ENCODE measurements around the gene ARHGAP22.

ARHGAP22 gene

DNA sequence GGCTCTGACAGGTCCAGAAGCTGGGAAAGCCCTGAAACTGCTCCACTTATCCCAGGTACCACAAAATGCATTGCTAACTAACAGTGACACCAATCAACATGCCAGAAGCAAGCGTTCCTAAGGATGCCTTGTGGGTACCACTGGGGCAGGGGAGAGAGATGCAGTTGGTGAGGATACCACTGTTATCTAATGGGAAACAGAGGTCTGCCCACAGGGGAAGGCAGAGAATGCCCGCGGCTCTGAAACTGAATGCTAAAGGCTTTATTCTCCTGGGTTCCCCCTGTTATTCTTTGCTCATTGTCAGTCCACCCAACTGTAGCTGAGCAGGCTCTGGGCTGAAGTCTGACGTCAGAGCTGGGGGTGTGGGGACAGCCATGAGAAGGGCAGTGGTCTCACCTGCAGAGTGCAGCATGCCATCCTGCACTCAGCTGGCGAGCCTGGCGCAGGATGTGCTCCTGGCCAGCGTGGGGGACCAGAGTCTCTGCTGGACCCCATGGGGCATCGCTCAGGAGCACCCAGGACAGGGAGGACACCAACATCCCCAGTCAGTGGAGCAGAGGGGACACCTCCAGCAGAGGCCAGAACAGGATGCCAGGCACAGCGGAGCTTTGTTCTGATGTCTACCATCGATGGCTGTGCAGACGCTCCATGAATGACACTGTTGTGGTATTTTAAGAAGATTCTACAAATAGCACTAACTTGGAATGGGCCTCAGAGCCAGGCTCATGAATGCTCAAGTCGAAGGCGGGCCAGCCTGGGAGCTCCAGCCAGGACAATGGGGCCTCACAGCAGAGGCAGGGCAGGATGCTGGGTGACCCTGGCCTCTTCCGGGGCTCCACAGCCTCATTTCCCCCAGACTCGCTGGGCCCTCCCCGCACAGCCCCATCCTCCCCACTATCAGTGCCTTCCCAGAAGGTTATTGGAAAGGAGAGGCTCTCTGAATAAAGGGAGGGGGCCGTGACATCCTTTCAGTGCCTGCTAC is 95.8 kb downstream of the ARHGAP22 start:
- no peak for DNase-seq

DNA sequence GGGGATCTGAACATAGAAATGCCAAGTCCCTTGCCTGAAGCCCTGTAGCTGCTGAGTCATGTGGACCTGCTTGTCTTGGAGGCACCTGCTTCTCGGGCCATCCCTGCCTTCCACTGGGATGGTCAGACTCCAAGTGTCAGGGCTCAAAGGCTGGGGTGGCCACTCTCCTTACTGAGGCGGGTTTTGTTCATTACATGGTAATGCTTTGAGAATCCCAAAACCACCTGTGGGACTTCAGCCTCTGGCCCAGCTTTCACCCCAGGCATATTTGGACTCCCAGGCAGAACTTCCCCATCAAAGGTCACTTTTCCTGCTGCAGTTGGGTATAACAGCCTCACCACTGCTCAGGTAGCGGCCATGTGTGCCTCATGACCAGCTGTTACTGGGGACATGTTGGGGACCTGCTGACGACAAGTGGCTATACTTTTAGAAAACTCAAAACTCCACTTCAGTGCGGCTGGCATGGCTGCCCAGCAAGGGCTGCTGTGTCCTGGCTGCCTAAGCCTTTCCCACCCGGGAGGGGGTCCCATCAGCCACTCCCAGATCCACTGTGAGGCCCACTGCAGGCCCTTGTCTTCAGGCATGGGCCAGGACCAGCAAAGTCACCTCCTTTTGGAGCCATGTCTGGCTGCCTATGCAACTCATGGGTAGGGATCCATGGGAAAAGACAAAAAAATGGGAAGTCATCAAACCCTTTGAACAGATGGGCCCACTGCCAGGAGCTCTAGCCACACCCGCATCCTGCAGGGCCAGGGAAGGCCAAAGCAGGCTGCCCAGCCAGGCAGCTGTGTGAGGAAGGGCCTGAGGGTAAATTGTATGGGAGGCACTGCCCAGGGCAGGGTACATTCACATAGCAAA is 96.7 kb downstream of the ARHGAP22 start:
- DNase-seq, result no peak

DNA sequence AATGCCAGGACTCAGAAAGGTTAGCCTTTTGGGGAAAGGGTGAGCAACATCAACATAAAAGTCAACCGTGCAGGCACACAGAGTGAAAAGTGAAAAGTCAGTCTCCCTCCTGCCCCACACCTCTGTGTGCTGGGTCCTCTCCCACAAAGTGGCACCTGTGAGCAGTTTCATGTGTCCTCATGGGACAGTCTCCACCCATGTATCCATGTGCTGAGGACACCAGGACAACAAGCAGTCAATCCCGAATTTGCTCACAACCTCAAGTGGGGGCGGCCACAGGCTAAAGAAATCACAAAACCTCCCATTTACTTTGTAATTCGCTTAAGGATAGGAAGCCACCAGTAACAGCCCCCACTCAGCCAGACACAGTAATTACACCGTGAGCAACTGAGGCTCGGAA is 97.4 kb downstream of the ARHGAP22 start:
- no peak for DNase-seq

DNA sequence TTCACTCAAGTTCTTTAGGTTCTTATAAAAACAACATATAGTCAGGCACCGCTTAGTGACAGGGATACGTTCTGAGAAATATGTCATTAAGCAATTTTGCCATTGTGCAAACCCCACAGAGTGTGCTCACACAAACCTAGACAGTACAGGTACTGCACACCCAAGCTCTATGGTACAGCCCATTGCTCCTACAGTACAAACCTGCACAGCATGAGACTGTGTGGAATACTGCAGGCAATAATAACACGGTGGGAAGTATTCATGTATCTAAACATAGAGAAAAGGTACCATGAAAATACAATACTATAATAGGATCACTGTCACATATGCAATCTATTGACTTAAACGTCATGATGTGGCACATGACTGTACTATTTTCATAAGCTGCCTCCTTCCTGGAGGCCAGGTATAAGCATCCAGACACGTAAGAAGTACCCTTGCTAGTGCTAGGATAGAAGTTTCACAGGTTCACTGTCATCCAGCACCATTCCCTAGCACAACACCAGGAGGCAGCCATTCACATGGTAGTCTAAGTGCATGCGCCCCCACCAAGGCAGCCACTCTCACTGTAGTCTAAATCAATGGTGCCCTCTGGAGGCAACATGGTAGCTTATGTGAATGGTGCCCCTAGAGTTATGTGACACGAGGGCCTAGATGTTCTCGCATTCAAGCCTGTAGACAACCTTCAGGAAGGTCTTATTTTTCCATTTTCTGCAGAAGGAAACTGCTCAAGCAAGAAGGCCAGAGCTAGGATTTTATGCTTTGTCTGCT is 98.5 kb downstream of the ARHGAP22 start:
- DNase-seq, result no peak

DNA sequence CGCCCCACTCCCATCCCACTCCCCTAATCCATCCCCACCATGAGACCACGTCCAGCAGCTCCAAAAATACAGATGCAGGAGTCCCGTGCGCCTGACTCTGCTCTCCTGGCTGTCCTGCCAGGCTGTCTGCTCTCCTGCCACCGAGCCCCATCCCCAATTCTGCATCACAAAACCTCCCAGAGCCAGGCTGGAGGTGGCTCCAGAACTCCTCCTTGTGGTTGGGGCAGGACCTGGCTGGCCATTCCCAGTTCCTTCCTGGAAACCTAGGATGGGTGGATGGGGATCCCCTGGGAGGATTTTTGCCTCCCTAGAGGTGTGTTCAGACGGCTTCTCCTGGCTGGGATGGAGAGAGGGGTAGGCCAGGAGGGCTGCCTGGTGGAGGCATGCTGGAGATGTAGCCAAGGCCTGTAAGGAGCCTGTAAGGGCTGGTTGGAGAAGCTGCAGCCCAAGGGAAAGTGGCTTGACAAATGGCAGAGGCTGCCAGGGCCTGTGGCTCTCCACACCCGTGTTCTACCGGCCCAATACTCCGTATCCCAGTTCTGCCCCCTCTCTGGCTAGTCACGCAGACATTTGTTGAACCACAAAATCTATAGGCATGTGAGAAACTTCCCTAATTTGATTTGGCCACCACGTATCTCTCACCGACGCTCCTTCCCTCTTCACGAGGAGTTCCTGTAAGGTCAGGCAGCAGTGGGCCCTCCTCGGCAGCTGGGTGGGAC is 99.3 kb downstream of the ARHGAP22 start:
- DNase-seq, result no peak

DNA sequence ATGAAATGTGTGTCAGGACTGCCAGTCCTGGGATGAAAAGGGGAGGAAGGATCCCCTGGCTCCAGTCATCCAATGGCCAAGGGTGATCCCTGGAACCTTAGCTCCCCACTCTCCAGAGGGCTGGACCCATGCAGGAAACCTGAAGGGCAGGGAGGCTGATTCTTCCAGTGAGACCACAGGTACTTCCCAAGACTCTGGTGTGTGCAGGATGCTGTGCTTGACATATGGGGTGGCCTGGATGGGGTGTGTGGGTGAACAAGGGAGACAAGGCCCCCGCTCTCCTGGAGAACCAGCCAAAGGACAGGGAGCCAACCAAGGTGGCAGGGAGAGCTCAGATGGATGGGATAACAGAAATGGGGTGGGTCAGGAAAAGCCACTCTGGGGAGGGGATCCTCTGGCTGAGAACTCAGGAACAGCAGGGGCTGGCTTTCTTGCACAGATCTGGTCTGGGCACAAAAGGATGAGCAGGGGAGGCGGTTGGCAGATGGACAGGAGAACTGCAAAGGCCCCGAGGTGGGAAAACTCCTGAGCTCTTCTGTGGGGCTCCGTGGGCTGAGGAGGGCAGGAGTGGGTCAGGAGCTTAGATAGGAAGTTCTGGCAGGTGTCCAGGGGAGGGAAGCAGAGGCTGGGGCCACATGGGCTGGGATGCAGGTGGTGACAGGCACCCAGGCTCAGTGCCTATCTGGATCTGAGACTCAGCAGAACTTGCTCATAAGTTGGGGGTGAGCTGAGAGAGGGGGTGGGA is 100.6 kb downstream of the ARHGAP22 start:
- DNase-seq, result no peak

DNA sequence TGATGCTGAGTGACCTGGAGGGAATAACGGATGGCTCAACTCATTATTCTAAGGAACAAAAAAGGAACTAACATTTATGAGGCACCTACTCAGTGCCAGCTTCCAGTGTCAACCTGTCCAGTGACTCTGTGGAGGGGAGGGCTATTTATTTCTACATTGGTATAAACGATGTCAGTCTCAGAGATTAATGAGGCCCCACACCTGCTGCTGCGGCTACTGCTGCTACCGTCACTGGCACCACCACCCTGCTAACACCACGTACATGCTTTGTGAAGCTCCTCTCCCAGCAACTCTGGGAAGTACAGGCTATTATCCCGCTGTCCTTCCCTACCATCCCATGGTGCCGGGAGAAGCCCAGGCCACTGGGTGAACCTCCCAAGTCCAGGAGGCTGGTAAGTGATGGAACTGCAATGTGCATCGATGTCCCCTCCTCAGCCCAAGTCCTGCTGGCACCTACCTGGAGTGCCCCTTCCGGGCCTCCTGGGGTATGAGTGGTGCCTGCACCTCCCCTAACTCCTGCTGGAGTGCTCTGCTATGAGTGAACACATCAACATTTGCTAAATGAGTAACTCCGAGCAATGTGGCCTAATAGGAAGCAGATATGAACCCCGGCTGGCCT is 101.5 kb downstream of the ARHGAP22 start:
- DNase-seq, result no peak

DNA sequence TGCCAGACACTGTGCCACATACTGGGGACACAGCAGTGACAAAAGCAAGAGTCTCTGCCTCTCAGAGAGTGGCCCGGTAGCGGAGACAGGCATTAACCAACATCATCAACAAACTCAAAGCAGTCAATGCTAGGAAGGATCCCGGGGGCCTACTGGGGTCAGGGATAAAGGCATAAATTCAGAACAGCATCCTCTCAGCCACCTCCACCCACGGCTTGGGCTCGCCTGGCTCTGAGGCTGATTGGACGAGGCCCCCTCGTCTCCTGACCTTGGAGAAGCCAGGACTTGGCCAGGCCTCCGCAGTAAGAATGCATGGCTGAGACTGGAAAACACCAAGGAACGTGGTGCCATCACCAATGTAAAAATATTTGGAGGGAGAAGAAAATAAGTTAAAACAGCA is 102.1 kb downstream of the ARHGAP22 start:
- no peak for DNase-seq

DNA sequence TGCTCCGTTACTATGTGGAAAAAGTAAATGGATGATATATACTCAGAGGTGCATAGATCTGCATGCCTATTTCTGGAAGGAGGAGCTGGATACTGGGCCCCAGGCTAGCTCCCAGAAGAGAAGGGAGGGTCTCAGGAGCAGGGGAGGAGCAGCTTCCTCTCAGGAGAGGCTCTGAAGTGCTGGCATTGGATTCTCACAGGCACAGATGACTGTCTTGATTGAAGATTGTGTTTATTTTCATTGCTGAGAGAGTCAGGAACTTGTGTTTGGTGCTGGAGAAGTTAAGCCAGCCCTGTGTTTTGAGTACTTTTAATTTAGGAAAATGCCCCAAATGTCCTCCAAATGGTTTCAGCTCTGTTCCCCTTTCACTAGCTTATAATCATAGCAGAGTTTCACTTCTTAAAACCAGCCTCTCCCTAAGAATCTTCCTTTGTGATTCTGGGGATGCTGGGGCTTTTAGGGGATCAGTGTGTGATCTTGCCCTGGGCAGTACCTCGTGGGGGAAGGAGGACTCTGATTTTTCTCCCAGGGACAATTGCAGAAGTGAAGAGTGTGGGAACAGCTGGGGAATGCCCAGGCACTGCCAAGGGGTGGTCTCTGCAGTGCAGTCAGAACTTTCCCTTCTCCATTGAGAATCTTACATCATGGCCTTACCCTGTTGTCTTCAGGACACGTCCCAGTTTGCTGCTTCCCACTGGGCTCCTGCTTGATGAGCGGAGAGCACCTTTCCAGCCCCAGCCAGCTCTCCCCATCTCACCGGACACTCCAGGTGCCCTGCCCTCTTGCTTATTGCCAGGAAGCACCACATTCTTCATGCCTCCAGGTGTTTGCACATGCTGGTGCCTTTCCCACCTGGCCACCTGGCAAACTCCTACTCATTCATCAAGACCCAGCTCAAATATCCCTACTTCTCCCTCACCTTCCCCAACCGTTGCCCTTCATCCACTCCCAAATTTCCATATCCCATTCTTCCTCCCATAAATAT is 102.8 kb downstream of the ARHGAP22 start:
- DNase-seq, result no peak

DNA sequence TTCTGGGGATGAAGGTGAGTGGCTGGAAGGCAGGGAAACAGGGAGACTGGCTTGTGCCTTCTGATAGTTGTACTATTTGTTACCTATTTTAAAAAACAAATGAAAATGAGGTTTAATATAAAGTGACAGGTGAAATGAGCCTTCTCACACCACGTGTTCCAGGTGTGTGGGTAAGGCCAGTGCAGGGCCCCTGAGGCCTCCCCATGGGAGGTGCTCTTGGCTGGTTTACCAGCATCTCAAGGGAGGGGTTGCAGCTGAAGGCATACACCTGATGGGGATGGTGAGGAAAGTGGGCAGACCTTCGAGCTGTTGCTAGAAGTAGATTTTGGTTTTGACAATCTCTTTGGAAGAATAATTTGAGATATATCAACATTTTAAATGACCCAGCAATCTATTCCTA is 103.6 kb downstream of the ARHGAP22 start:
- DNase-seq, result no peak

DNA sequence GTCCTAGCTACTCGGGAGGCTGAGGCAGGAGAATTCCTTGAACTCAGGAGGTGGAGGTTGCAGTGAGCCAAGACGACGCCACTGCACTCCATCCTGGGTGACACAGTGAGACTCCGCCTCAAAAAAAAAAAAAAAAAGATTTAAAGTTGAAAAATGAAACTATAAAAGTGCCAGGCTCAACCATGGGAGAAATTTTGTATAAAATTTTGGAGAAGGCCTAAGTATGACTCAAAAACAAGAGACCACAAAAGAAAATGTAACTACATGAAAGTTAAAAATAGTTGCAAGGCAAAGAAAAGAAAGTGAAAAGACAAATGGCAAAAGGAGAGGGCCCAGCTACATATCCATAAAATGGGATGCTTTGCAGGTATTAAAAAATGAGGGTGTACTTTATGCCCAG is 104.1 kb downstream of the ARHGAP22 start:
- no peak for DNase-seq

DNA sequence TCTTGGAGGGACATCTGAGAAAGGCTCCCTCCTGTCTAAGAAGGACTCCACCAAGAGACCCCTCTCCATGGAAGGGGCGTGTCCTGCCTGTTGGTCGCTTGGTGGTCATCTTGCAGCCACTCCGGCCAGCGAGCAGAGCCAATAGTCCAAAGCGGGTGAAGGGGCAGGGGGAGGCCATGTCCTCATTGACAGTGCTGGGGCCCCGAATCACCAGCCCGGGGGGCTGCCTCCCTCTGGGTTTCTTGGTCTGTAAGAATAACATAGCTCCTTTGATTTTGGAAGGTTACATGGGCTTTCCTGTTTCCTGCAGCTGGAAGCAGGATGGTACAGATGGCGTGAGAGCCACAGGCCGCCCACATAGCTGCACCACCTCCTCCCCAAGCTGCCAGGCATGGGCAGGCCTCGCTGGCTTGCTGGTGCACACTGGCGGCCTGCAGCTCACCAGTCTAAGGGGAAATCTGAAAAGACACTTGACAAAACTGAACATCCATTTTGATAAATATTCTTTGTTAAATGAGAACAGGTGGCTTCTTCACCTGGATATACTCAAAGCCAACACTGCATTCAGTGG is 105.8 kb downstream of the ARHGAP22 start:
- no peak for DNase-seq

DNA sequence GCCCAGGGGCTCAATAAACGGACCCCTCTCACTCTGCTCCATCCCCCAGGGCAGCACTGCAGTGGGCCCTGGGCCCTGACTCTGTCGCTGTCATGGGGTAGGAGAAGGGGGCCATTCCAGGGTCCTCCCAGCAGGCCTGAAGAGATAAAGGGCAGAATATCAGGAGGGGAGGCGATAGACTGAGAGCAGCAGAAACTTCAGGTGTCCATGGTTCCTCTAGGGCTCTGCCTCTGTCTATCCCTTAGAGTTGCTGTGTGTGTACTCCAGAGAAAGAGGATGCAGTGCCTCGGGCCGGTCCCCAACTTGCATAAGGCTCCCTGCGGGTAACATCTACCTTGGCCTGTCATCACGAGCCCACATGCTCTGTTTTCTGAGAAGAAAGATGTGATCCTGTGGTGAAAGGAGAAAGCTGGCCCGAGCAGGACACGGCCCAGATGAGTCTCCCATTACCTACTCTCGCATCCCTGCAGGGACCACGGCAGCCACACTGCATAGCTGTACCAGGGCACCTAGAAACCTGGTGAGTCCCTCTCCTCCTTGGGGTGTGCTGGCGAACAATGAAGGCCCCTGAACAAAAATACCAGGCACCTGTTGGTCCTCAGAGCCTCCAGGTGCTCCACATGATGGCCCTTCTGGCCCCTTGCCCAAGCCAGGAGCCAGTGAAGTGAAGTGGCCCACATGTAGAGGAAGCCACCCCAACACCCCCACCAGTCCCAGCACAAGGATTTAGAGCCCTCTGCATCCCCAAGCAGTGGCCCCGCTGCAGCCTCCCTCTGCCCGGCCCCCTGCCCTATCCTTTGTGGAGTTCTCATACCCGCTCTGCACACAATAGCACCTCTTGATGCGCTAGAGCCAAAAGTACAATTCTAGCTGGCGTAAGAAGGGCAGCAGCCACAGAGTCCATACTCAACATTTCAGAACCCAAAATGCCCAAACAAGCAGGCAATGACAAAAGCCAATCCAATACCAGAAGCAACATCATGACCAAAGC is 106.8 kb downstream of the ARHGAP22 start:
- DNase-seq, result no peak

DNA sequence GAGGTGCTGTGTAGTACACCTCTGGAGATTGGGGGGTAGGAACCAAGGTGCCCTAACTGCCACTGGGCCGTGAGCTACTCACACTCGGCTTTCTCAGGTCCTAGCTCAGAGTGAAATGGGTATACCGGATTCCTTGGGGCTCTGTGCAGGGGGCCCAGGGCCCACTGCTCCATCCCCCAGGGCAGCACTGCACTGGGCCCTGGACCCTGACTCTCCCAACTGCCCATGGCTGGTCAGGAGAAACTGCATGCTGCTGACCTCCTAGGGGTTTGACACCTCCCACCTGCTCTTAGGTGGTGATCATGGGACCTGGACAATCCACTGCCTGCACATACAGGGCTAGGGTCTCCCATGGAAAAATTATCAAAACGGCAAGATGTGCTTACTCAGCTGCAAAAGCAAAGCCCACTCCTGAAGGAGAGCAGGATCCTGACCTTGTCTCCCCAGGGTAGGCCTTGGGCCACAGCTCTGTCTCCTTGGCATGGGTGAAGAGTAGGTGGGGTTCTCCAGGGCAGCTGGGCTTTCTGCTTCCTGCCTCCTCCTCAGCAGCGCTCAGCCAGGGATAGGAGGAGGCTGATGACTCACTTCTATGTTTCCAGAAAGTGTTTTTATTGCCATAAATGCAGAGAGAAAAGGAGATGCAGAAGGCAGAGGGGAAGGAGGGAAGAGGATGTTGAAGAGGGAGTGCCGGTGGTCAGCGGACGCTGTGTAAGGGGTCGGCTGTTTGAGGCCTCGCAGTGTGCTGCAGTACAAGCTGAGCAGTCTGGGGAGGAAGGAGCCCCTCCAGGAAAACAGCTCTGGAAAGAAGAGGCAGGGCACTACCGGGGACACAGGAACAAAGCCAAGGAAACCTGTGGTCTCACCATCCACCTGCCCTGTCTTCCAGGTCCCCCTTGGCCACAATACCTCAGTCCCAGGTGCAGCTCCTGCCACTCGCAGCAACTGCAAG is 107.8 kb downstream of the ARHGAP22 start:
- no peak for DNase-seq

DNA sequence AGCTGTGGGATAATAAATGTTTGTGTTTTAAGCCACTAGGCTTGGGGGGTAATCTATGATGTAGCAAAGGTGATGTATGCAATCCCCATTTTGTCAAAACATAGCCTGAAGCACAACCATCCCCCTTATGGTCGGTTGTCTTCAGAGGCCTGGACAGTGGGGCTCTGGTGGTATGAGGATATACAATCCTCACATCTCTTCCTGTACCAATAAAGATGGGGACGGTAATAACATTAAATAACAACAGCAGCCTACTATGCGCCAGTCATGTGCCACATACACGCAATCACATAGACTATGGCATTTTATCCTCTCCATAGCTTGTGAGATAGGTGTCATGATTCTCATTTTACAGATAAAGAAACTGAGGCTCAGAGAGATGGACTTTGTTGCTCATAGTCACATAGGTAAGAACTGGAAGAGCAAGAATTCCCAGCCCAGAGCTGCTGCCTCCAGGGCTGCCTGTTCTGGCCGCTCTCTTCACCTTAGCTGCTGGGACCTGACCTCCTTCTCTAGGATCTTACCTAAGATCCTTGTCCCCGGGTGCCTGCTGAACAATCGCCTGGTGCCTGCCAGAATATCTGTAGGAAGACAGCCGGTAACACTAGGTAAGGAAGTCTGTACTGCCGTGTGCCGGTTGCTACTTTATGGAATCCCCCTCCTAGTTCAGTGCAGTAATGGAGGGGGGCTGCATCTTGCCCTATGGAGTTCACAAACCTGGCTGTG is 108.6 kb downstream of the ARHGAP22 start:
- no peak for DNase-seq

Measured in NCI-H1436 (cell line).